RPMI7951 (cell line): ENCODE results near the gene HECTD4. TPM values are rescaled to one million over a fixed set of nuclear protein-coding genes. Genes with fewer than 3 reads are reported as not detected.
"Not testable (repeated sequence)": the region's sequence is repeated elsewhere in the genome, so short reads cannot be mapped to it uniquely, and the experiment has no call there.

Source experiments
- DNase-seq: peaks from one replicate; pipeline ENCODE4 v3.0.0-alpha.2; 2012; ENCODE audit warnings: low read depth
- total RNA-seq: library from RNA; depleted of rRNA; stranded (reverse); fragments of >200 nt; shearing (Covaris generic); gene quantifications from 2 replicates; pipeline ENCODE4 v1.2.3, GENCODE V29; 2014

Gene HECTD4
- total RNA-seq, 1 experiment from 2014 or later: 5.8 TPM

DNA sequence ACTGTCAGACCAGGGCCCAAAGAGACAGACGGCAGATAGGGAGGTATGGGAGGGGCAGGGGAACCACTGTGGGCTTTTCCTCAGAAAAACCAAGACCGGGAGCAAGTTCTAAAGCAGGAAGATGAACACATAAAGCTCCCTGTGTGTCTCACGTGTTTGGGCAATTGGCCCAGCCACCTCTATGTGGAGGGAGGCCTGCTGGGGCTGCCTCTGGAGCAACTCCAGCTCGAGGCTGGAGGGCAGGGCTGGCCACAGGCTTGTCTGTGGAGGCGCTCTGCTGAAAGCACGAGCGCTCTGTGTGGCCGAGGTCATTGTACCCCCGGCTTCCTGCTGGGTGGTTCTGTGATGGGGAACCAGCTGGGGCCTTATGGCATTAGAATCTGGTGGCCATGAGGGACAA is 220.5 kb downstream of the HECTD4 start:
- no peak for DNase-seq

DNA sequence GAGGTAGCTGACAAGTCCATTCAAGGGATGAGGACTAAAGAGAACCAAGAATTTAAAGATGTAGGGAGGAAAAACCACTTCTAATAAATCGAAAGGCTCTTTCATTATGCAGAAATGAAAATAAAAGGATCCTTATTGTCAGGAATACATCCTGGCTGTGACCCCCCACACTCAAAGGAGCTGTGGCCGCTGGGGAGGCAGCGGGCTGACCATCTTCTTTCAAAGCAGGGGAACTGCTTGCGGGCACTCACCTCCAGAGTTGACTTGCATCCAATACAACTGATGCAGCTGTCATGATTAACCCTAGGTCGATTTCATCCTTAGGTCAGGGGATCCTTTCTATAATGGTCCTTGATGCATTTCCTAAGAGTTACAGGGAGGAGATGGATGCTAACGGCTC is 221.6 kb downstream of the HECTD4 start:
- DNase-seq: no peak

DNA sequence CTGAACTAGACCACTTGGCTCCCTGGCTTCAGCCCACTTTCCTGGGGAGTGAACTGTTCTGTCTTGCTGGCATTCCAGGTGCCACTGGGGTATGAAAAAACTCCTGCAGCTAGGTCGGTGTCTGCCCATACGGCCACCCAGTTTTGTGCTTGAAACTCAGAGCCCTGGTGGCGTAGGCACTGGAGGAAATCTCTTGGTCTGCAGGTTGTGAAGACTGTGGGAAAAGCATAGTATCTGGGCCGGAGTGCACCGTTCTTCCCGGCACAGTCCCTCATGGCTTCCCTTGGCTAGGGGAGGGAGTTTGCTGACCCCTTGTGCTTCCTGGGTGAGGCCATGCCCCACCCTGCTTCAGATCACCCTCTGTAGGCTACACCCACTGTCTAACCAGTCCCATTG is 223.1 kb downstream of the HECTD4 start:
- DNase-seq: no peak

DNA sequence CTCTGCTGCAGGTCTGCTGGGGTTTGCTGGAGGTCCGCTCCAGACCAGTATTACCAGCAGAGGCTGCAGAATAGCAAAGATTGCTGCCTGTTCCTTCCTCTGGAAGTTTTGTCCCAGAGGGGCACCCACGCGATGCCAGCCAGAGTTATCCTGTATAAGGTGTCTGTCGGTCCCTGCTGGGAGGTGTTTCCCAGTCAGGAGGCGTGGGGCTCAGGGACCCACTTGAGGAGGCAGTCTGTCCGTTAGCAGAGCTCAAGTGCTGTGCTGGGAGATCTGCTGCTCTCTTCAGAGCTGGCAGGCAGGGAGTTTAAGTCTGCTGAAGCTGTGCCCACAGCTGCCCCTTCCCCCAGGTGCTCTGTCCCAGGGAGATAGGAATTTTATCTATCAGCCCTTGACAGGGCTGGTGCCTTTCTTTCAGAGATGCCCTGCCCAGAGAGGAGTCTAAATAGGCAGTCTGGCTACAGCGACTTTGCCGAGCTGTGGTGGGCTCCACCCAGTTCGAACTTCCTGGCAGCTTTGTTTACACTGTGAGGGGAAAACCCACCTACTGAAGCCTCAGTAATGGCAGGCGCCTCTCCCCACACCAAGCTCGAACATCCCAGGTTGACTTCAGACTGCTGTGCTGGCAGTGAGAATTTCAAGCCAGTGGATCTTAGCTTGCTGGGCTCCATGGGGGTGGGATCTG is 223.6 kb downstream of the HECTD4 start:
- not testable (repeated sequence) for DNase-seq

DNA sequence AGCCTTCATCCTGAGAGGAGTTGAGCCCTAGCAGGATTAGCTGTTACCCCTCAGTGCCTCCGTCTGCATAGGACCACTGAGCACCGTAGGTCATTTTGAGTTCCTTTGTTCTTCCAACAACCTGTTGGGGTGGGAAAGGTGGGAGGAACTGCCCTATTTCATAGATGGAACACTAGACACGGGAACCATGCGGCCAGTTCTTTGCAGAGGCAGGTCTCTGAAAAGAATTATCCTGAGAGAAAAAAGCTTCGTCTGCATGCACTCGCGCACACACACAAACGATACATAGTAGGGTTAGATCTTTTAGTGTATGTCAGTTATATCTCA is 228.4 kb downstream of the HECTD4 start:
- DNase-seq: no peak

DNA sequence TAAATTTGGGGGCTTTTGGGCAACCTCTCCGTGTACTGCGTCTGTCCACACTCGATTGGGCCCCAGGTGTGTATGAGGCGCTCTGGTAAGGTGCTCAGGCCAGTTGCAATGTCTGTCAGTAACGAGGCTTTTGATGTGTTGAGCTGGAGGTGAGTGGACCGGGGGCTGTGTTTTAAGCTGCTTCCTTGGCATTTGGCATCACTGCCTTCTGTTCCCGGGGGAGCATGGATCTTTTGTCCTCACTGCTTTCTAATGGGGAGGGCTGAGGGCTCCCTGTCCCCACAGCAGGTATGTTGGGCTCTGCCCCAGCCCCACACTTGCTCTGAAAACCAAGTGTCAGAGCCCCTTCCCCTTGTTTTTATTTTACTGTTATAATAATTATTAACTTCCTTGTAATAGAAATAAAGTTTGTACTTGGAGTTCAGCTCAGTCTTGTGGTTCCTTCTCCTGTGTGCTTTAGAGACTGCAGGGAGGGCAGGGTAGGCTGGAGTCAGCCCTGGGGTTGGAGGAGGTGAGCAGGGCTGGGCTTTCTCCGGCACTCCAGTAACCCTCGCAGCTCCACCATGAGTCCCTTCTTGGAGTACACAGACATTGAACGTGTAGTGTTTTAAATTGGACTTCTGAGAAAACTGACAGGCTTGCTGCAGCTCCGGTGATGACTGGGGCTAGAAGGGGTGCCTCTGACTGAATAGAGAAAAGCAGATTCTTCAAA is 228.9 kb downstream of the HECTD4 start:
- DNase-seq: no peak

DNA sequence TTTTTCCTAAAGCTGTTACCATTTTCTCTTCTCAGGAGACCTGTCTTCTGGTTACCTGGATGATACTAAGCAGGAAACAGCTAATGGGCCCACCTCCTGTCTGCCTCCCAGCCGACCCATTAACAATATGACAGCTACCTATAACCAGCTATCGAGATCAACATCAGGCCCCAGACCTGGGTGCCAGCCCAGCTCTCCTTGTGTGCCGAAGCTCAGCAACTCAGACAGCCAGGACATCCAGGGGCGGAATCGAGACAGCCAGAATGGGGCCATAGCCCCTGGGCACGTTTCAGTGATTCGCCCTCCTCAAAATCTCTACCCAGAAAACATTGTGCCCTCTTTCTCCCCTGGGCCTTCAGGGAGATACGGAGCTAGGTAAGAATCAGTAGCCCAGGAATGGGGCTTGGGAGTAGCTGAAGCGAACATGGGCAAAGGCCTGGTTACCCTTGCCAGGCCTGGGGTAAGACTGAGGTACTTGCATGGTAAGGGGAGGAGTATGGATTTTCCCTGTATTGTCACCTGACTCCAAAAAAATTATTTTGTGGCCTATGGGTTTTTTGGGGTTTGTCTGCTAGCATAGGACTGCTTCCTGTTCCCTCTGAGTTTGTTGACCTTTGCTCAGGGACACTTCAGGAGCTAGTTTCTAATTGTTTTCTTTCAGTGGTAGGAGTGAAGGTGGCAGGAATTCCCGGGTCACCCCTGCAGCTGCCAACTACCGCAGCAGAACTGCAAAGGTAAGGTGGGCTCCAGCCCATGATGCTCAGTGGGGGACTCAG is 230.3 kb downstream of the HECTD4 start:
- DNase-seq: no peak

DNA sequence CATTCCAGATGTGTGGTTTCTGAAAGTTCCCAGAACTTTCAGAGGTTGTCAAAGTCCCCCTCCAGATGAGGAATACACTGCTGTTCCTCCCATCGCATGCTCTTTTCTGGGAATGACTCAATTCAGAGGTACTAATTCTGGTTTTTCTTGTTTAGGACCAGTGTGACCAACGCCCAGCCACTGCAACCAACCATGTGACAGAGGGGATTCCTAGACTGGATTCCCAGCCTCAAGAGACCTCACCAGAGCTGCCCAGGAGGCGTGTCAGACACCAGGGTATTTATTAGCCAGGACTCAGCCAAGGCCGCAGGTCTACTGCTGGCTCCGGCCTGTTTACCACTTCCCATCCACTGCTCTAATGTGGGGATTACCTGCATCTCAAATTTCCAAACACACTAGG is 232.6 kb downstream of the HECTD4 start:
- DNase-seq: no peak

DNA sequence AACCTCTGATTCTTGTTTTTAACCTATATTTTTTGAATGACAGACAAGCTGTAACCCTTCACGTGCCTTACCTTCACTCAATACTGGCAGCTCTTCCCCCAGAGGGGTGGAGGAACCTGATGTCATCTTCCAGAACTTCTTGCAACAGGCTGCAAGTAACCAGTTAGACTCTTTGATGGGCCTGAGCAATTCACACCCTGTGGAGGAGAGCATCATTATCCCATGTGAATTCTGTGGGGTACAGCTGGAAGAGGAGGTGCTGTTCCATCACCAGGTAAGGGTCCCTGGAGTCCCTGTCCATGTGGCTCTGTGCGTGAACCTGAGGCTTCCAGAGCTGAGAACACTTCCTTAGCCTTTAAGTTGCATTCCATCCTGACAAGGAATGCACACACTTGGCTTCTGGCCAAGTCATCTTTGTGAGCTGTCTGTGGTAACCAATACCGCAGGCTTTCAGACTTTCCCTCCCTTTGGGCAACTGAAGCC is 234.2 kb downstream of the HECTD4 start:
- DNase-seq: peak; percentile 71

DNA sequence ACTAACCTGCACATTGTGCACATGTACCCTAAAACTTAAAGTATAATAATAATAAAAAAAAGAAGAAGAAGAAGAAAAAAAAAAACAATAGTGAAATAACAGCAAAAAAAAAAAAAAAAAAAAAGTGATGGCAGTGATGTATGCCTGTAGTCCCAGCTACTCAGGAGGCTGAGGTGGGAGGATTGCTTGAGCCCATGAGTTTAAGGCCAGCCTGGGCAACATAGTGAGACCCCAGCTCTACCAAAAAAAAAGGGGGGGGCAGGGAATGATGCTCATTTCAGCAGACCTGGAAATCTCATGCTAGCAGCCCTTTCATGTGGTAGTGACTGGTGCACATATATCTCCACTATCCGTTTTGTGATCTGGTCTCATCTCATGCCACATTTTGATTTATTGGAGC is 236.1 kb downstream of the HECTD4 start:
- no peak for DNase-seq

DNA sequence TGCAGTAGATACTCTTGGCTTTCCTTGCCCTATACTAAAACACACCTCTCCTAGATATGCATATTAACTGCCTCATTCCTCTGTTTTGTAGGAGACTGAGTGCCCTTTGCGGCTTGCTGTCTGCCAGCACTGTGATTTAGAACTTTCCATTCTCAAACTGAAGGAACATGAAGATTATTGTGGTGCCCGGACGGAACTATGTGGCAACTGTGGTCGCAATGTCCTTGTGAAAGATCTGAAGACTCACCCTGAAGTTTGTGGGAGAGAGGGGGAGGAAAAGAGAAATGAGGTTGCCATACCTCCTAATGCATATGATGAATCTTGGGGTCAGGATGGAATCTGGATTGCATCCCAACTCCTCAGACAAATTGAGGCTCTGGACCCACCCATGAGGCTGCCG is 241.5 kb downstream of the HECTD4 start:
- DNase-seq: no peak

DNA sequence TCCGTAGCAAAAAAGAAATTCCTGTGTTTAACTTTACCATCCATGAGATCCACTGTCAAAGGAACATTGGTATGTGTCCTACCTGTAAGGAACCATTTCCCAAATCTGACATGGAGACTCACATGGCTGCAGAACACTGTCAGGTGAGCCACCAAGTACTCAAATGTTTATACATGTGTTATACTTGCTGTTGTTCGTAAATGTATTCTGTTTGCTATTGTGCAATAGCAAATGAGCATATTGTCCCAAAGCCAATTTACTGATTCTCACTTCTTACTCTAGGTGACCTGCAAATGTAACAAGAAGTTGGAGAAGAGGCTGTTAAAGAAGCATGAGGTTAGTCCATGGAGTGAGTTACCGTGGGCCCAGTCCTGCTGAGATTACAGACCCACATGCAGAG is 247.5 kb downstream of the HECTD4 start:
- no peak for DNase-seq

DNA sequence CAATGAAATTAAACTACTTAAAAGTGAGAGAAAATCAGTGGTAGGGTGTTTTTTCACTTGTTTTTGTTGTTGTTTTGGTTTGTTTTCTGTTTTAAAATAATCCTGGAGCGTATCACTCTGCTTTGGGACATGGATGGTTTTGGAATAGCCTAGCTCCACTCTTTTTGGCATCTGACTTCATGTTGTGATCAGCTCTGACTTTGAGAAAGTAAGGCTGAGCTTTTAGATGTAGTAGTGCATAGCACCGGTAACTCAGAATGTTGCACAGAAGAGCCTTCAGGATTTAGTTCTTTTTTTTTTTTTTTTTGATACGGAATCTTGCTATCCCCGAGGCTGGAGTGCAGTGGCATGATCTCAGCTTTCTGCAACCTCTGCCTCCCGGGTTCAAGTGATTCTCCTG is 248.8 kb downstream of the HECTD4 start:
- DNase-seq: no peak

DNA sequence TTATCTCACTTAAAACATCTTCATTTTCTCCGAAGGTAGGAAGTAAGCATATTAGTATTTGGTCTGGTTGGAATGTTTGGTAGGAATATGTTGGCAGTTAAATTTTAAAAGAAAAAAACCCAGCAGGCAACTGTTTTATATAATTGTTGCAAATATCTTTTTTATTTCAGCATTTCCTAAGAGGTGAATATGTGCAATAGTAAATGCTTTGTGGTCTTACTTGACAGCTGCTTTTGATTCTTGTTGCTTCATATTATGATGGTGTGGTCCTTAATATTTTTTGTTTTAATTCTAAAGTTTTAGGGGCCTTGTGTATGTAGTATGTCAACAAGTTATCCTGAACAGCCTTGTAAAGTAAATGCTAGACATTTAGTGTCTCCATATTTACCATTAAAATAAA is 250.5 kb downstream of the HECTD4 start:
- DNase-seq: no peak

DNA sequence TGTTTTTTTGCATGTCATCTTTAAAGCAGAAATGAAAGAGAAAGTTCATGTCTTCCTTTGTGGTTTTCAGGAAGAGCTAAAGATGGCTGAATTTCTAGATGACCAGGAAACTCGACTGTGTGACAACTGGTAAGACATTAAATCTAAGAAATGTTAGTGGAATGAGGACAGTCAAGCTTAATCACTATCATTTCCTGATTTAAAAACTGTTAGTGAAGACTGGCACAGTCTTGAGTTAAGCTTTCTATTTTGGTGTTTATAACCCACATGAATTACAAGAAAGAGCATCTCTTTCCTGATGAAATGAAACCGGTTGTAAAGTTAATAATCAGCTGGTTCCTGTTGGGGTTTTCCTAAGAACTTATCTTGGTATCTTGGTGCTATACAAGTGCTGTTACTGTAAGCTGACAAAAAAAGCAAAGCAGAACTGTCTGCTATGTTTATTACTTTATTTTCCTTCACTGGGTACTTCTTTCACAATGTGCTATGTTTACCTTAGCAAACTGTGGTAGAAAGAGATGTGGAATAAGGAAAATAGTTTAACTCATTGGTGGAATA is 251.7 kb downstream of the HECTD4 start:
- peak; percentile 35 for DNase-seq

DNA sequence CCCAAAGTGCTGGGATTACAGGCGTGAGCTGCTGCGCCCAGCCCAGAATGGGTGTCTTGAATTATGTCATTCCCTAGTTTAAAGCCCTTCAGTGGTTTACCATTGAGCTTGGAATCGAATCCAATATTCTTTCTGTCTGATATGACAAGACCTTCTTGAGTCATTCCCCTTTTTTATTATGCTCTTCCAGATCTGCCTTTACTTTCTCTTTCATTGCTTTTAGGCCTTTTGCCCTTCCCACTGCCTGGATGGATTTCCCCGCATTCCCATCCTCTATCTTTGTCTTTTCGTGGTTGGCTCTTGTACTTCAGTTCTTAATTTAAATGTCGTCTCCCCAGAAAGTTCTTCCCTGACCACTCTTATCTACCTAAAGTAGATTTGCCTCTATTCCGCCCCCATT is 255.3 kb downstream of the HECTD4 start:
- no peak for DNase-seq

DNA sequence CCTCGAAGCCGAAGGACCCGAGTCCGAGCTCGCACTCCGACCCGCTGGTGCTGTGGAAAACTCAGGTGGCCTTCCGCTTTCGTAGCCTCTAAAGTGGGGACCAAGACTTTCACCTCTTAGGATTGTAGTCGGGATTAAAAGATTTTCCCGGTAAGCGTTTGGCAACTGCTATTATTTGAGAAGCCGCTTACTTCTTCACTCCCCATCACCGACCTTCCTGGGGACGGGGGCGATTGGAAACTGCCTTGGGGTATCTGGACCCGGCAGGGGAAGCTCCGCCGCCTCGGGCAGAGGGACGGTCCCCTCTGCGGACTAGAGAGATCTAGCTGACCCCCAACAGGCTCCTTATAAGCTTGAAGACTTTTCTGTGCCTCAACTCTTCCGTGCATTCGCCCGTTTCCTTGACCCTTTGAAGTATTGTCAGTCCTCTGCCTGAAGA is 256.2 kb downstream of the HECTD4 start:
- no peak for DNase-seq

DNA sequence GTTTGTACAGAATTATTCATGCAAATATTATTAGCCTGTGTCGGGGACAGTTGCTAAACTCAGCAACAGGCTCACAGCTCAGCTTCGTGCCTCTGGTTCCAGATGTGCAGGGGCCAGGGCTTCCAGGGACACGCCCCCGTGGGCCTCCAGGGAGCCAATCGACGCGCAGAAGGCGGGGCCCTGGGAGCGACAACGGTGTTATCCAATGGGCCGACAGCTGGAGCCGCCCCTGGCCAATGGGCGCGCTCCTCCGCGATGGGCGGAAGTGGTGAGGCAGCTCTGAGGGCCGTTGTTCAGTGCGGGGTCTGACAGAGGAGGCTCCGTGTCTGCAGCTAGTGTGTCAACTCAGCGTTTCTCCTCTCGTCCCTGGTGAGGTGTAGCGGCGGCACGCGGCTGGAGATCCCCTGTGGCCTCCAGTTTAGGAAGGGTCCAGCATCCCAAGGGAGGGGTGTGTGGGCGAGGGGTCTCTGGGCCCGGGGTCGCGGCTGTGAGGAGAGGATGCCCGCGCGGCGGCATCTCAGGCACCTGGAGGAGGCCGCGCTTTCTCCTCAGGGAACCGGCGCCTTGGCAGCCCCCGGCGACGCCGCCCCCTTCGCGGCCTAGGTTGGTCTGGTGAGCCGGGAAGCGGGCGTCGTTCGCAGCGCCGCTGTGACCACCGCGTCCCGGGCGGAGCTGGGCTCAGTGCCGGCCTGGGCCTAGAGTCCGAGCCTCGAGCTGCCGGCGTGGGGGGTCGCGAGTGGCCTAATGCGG is 256.8 kb downstream of the HECTD4 start, which contains the start of gene TRAFD1:
Gene TRAFD1, plus strand, starts transcription at position 311 of the 750 bp plus-strand sequence. CDS start 4,963 bp downstream, outside the sequence.
- peak; percentile 94 for DNase-seq

DNA sequence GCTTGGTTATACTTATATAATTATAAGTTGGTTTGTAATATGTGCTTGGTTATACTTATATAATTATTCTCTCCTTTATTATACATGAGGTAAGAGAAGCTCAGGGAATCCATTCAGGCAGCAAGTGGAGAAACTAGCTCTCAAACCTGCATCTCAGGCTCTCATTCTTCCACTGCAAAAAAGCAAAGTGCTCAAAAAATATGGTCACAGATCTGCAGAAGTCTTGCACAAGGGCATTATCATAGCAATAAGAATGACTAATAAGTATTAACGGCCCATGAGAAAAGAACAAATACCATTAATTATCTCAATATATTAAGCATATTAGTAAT is 257.3 kb downstream of the HECTD4 start:
- DNase-seq: no peak

DNA sequence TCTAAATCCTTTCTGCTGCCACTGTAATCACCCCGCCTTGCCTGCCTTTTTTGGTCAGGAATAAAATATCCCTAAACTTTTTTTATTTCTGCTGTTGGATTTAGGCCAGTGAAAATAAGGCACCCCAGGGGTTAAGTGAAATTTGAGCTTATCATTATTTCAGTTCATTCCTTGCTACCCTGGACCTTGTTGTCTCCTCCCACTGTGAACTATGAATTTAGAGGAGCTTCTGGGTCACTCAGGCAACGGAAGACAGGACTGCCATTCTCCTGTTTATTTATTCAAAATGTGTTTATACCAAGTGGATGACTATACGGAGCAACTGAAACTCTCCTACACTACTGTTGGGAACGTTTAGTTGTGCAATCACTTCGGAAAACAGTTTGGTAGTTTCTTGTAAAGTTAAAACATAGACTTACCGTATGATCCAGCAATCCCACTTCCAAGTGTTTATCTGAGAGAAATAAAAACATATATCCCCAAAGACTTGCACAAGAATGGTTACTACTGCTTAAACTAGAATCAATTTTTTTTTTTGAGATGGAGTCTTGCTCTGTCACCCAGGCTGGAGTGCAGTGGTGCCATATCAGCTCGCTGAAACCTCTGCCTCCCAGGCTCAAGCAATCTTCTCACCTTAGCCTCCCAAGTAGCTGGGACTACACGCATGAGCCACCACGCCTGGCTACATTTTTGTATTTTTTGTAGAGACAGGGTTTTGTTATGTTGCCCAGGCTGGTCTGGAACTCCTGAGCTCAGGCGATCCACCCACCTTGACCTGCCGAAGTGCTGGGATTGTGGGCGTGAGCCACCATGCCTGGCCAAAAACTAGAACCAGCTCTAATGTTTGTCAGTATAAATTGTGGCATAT is 259.2 kb downstream of the HECTD4 start:
- DNase-seq: no peak
